HG03565 (cell line): ENCODE data around the gene KLK10.

Experiments used
- ATAC-seq: cut with Tn5 transposase; IDR thresholded peaks from one replicate; pipeline ENCODE4 v1.9.1; 2021; ENCODE audit warnings: mild to moderate bottlenecking, moderate library complexity; ENCODE audit not compliant: unreplicated experiment

KLK10 gene, protein sequence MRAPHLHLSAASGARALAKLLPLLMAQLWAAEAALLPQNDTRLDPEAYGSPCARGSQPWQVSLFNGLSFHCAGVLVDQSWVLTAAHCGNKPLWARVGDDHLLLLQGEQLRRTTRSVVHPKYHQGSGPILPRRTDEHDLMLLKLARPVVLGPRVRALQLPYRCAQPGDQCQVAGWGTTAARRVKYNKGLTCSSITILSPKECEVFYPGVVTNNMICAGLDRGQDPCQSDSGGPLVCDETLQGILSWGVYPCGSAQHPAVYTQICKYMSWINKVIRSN

DNA sequence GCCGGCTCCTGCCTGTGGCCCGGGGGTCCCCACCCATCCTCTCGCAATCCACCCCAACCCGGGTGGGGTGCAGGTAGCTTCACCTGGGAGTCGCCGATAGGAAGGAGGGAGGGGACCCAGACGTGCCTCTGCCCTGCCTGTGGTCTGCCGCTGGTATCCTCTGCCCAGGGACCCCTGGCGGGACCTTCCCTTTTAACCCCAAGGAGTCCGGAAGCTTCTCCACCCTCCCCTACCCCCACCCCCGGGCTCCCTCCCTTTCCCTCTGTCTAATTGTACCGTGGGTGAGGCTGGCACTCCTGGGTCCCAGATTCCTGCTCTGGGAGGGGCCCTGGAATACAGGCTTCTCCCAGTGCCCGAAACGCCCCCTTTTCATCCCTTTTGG, at the start of gene KLK10:
KLK10 (minus strand) TSS at position 166 of the 382 bp plus-strand sequence. CDS start 579 bp downstream, outside the sequence.
- no peak for ATAC-seq

DNA sequence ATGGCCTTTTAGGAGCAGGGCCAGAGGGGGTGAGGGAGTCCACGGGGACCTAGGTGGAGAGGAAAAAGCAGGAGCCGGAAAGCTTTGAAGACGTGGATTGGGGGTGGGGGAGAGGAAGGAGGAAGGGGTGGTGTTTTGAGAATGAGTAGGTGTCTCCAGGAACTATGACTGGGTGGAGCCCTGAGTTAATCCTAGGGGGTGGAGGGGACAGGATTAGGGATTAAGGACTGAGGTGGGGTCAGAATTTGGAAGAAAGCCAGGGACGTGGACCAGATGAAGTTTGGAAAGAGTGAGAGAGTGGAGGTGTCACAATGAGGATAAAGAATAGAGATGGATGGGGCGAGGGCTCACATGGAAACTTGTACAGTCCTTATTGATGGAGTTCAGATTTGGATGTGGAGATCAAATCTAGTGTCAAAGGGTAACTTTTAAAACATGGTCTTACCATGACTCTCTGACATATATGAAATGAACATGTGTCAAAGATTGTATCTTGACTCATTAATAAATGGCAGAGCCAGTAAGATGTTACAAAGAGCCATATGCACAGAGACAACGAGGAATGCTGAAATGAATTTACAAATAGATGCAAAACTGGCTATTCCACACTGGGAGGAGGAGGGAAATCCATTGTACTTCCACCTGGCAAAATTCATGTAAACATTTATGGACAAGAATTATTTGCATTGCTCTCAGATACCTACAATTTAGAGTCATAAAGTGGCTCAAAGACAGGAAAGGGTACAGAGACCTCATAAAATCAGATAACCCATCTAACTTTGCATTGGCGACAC, 47.1 kb upstream of the KLK10 start:
- no peak for ATAC-seq

- ATAC-seq = no peak
These were observed 45.9 kb upstream of the KLK10 start for GRCh38 chr19:51065221-51065960.

DNA sequence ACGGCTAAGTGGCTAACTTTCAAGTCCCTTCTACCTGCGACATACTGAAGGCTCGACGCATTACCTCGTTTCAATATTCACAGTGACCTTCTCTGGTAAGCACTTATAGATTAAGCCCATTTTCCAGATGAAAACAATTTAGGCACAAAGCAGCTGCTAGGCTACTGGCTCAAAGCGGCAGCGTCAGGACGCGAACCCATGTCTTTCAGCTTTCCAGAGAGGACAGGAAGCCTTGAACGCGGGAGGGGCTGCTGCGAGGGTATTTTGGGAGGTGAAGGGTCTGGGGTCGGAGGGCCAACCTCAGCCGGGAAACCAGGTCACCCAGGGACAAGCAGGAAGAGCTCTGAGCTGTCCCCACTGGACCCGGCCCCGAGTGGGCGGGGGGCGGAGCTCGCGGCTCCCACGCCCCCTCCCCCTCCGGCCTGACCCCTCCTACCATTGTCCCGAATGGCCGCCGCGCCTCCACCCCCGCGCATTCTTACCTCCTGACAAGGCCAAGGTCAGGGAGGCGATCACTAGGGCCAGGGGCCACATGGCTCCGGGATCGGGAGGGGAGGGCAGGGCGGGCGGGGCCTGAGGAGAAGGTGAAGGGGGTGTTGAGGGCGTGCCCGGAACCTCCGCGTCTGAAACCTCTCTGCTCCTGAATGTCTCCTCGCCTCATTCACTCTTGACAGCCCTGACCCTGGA, 45.2 kb upstream of the KLK10 start, which contains the start of gene KLK13:
KLK13 (minus strand) TSS at position 559 of the 687 bp plus-strand sequence; CDS start at position 534, 25 bp downstream.
- ATAC-seq = no peak

DNA sequence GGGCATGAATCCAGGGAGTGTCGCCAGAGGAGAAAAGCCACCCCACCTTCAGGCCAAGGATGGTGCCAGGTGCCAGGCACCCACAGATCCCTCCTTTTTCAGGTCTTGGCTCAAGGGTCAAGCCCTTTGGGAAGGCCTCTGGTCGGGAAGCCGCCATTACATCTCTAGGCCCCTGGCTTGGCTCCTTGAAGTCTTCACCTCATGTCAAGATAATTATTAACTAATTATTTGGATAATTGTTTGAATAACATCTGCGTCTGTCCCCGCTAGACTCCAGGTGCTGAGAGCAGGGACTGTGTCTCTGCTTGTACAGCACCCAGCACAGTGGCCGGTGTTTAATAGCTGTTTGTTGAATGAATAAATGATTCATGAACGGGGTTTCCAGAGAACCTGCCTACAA, 44.2 kb upstream of the KLK10 start:
- no peak for ATAC-seq

DNA sequence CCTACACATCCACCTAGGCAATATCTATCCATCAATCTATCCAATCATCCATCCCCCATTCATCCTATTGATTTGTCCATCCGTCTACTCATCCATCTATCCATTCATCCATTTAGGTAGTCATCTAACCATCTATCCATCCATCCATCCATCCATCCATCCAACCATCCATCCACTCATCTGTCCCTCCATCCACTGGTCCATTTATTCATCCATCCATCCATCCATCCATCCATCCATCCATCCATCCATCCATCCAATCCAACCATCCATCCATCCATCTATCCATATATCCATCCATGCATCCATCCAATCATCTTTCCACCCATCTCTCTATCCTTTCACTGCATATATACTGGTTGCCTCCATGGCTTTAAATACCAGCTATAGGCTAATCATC, 41.5 kb upstream of the KLK10 start:
- ATAC-seq = no peak

DNA sequence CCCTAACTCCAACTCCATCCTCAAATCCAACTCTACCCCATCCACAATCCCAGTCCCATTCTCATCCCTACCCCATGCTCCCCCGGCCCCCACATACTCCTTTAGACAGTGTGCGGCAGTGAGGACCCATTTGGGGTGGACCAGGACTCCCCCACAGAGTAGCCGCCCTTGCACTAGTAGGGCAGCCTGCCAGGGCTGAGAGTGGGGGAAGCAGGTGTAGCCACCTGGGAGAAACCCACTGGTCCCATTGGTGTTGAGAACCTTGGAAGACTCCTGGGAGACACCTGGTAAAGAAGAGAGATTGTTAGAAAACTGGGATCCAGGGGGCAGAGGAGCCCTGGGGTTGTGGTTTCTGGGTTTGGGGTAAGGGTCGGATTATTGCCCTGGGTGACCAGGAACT, 40.8 kb upstream of the KLK10 start:
- ATAC-seq = no peak

- no peak for ATAC-seq
These were observed 40.2 kb upstream of the KLK10 start for GRCh38 chr19:51059715-51060114.

GRCh38 chr19:51055866-51056265, 36.4 kb upstream of the KLK10 start:
- no peak for ATAC-seq

DNA sequence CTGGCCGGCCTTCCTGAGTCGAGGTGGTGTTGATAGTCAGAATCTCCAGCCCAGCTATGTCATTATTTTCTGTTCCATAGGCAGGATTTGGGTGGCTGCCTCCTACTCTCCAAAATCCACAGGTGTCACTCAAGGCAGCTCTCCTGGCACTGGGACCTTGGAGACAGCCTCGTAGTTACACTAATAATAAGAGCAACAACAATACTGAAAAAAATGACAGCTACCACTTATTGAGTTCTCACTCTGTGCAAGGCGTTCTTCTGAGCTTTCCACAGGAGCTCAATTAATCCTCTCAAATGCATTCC, 27.5 kb upstream of the KLK10 start:
- no peak for ATAC-seq

DNA sequence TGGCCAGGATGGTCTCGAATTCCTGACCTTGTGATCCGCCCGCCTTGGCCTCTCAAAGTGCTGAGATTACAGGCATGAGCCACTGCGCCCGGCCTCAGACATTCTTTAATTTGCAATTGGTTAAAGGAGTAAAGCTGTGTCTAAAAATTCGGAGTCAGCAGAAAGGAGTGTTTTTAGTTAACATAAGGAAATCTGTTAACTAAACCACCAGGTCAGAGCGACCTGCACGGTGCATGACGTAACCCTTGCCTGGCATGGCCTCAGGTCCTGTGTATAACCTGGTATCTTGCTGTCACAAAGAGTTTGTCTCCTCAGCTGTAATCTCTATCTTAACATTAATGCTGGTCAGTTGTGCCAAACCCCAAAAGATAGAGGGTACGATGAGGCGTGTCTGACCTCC, 24.8 kb upstream of the KLK10 start:
- no peak for ATAC-seq

GRCh38 chr19:51043497-51043896, 24.0 kb upstream of the KLK10 start:
- ATAC-seq = no peak

GRCh38 chr19:51040151-51040550, 20.6 kb upstream of the KLK10 start:
- no peak for ATAC-seq

DNA sequence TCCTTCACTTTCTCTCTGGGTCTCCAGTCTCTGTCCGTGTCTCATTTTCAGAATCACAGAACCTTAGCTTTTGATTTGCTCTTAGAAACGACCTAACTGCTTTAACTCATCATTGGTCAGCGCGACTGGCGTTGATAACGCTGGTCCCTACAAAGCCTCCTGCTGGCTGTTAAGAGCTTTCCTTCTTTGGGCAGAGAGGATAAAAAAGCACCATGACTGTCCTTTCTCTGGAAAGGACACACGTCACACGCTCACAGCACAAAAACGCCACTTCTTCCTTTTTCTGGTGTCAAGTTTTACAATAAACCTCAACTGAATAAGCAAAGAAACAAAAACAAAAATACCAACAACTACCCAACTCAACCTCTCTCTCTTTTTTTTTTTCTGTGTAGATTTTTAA, 17.0 kb upstream of the KLK10 start:
- ATAC-seq = no peak

DNA sequence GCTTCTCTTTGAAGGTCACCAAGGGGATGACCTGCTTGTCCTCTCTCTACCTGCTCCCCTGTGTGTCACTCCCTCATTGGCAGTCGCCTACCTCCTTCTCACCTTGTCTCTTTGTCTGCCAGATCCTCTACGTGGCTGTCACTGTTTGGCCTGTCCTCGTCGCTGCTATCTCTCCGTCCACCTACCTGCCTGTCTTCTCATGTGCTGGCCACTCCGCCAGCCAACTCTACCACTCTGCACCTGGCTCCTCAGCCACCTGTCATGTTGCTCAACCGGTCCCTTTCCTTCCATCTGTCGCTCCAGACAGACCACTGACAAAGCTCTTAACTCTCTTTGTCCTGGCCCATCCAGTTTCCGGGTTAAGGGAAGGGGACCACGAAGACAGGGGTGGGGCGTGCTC, 15.2 kb upstream of the KLK10 start, which contains the start of gene KLK12:
KLK12 (minus strand) TSS at position 299 of the 400 bp plus-strand sequence. CDS start 381 bp downstream, outside the sequence.
- no peak for ATAC-seq

DNA sequence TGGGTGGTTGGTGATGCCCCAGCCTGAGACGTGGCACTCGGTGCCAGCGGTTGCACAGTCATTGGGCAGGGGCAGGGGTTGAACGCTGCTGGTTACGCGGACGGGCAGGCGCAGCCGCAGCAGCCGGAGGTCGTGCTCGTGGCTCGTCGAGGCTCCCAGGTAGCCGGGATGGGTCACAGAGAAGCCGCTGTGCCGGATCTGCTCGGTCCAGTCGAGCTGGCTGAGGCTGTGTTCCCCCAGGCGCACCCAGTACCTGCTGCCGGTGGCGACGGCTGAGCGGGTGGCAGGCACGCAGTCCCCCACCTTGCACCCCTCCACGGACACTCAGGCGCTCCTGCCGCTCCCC, 12.3 kb upstream of the KLK10 start:
- no peak for ATAC-seq

DNA sequence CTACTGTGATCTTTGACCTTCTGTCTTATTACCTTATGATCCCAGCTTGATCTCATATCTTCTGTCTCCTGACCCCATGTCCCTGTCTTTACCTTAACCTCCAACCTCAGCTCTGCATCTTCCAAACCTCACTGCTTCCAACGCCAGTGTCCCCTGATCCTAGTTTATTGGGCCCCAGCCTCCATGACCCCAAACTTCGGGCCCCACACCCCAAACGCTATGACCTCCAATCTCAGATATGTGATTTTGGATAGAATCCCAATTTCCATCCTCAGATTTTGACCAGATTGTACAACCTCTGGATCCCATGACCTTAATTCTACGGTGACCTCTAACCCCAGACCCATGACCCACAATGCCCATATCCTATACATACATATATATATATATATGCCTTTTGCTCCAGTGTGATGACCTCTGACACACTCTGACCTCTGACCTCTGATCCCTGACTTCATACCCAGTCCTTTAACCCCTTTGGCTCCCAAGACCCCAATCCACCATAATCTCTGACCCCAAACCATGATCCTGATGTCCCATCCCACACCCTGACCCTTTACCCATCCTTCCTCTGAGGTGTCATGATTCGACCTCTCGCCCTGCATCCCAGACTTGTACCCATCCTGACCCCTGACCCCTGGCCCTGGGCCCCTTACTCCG, 11.8 kb upstream of the KLK10 start:
- ATAC-seq = no peak

- no peak for ATAC-seq
These were observed 11.1 kb upstream of the KLK10 start for GRCh38 chr19:51030631-51031030.

DNA sequence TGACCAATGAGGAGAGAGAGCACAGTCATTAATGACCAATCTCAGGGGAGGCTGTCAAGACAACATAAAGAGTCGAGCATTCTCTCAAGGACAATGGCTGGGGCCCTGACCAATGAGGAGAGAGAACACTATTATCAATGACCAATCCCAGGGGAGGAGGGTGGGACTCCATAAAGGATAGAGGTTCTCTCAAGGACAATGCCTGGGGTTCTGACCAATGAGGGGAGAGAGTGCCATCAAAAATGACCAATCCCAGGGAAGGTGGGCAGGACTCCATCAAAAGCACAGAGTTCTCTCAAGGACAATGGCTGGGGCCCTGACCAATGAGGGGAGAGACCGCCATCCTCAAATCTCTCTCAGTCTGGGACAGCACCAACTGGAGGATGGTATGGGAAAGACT, 10.2 kb upstream of the KLK10 start:
- no peak for ATAC-seq

GRCh38 chr19:51027873-51028272, 8.4 kb upstream of the KLK10 start:
- no peak for ATAC-seq
